GM18861 (cell line): ENCODE measurements around the gene PSTPIP2.
A peak's percentile ranks its signal among the peaks of the same experiment; 100 is the strongest.
"Not testable (repeated sequence)": the region's sequence is repeated elsewhere in the genome, so short reads cannot be mapped to it uniquely, and the experiment has no call there.

ENCODE experiments used
- ATAC-seq: cut with Tn5 transposase; IDR thresholded peaks from one replicate; pipeline ENCODE4 v1.9.1; 2021; ENCODE audit not compliant: unreplicated experiment

PSTPIP2 gene

GRCh38 chr18:46071653-46072375 lies at the start of gene PSTPIP2:
Gene PSTPIP2, minus strand, starts transcription at chr18:46072260. Its CDS starts 72 bp downstream, at chr18:46072188.
- peak; percentile 40 for ATAC-seq

GRCh38 chr18:46113751-46114150 lies 41.7 kb upstream of the PSTPIP2 start:
- ATAC-seq: no peak

- no peak for ATAC-seq
Measured at GRCh38 chr18:46110406-46110805, 38.3 kb upstream of the PSTPIP2 start.

GRCh38 chr18:46109386-46109785 lies 37.3 kb upstream of the PSTPIP2 start:
- ATAC-seq: no peak

GRCh38 chr18:46104128-46104911 lies 32.3 kb upstream of the PSTPIP2 start, which contains the start of gene HAUS1:
Gene HAUS1, plus strand, starts transcription at chr18:46104385. Its CDS starts 27 bp downstream, at chr18:46104412.
- ATAC-seq: peak; percentile 83

GRCh38 chr18:46099463-46099862 lies 27.4 kb upstream of the PSTPIP2 start:
- no peak for ATAC-seq

GRCh38 chr18:46098616-46098933 lies 26.5 kb upstream of the PSTPIP2 start:
- ATAC-seq: no peak

GRCh38 chr18:46097801-46098615 lies 25.9 kb upstream of the PSTPIP2 start, which contains the start of gene ATP5F1A:
Gene ATP5F1A, minus strand, starts transcription at chr18:46098296. Its CDS starts 65 bp downstream, at chr18:46098231.
- ATAC-seq: peak; percentile 77

GRCh38 chr18:46097431-46097800 lies 25.4 kb upstream of the PSTPIP2 start:
- ATAC-seq: no peak

GRCh38 chr18:46096651-46097300 lies 24.7 kb upstream of the PSTPIP2 start:
- ATAC-seq: no peak

- no peak for ATAC-seq
Measured at GRCh38 chr18:46095532-46095931, 23.5 kb upstream of the PSTPIP2 start.

- not testable (repeated sequence) for ATAC-seq
Measured at GRCh38 chr18:46088501-46088900, 16.4 kb upstream of the PSTPIP2 start.

- no peak for ATAC-seq
Measured at GRCh38 chr18:46084431-46084830, 12.4 kb upstream of the PSTPIP2 start.

GRCh38 chr18:46080156-46080555 lies 8.1 kb upstream of the PSTPIP2 start:
- ATAC-seq: no peak

- ATAC-seq: no peak
Measured at GRCh38 chr18:46079336-46079735, 7.3 kb upstream of the PSTPIP2 start.

- ATAC-seq: peak; percentile 36
Measured at GRCh38 chr18:46073474-46074331, 1.6 kb upstream of the PSTPIP2 start.

GRCh38 chr18:46072959-46073358 lies 899 bp upstream of the PSTPIP2 start:
- ATAC-seq: no peak

GRCh38 chr18:46072376-46072867 lies 362 bp upstream of the PSTPIP2 start:
- no peak for ATAC-seq

GRCh38 chr18:46070815-46071652 lies 1.0 kb downstream of the PSTPIP2 start:
- no peak for ATAC-seq
